Transverse colon (tissue), 4 donors: ENCODE results near the gene PRKAR1A.

Experiments
- CTCF ChIP-seq, 5 experiments: fragments of 200-600 bp in 3 of 5; fragments of 450-650 bp in 2 of 5; sonication (generic) in 3 of 5; IDR thresholded peaks; 1 replicate in 2 of 5; 2 replicates in 3 of 5; pipeline ENCODE4 v1.5.1; 2016 to 2017; ENCODE audit warnings: antibody characterized with exemption in 5 of 5, inconsistent platforms in 3 of 5, mild to moderate bottlenecking in 2 of 5, moderate library complexity in 1 of 5
- POLR2AphosphoS5 ChIP-seq, 3 donors: sonication (generic); formaldehyde crosslinking; IDR thresholded peaks; one replicate each; pipeline ENCODE4 v1.6.1; 2016; ENCODE audit warnings: antibody characterized with exemption in 3 of 3

GRCh38 chr17:68564415-68565111 lies 52.3 kb downstream of the PRKAR1A start:
- TF ChIP-seq CTCF (IDR thresholded peaks at IDR 0.05) (no peak), POLR2AphosphoS5 (IDR thresholded peaks at IDR 0.05) (no peak)
